Stimulated activated CD4-positive, alpha-beta T cell treated with anti-CD3 and anti-CD28 coated beads, TNF-alpha, amount 100 ng/mL, for 4 hours (primary cell): ENCODE measurements around the gene ST6GALNAC1.

ENCODE experiments used
- DNase-seq, 3 experiments: peaks; one replicate each; pipeline ENCODE4 v3.0.0-alpha.2; 2020; ENCODE audit warnings: low read depth in 3 of 3

The ST6GALNAC1 gene, protein sequence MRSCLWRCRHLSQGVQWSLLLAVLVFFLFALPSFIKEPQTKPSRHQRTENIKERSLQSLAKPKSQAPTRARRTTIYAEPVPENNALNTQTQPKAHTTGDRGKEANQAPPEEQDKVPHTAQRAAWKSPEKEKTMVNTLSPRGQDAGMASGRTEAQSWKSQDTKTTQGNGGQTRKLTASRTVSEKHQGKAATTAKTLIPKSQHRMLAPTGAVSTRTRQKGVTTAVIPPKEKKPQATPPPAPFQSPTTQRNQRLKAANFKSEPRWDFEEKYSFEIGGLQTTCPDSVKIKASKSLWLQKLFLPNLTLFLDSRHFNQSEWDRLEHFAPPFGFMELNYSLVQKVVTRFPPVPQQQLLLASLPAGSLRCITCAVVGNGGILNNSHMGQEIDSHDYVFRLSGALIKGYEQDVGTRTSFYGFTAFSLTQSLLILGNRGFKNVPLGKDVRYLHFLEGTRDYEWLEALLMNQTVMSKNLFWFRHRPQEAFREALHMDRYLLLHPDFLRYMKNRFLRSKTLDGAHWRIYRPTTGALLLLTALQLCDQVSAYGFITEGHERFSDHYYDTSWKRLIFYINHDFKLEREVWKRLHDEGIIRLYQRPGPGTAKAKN

DNA sequence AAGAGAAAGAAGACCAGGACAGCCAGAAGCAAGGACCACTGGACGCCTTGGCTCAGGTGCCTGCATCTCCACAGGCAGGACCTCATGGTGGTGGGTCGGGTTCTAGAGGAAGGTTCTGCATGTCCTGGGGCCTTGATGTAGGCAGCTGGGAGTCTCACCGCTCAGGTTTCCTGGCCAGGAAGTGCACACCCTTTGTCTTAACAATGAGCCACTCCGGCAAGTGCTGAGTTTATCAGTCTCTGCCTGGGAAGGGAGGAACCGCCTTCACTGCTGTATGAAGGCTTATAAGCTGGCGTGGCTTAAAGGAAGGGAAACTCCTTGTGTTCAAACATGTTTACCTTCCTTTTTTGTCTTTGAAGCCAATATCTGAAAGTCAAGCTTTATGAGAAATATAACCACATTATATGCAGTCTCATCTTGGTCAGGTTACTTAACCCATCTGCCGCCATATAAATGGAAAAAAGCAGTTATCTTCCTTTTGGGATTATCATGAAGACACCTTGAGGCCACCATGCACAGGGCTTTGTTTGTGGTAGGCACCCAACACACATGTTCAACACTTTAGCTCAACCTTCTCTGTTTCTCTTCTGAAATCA, at the start of gene ST6GALNAC1:
TSS of gene ST6GALNAC1 (minus strand) at position 205 of the 596 bp plus-strand sequence. CDS start at position 86, 119 bp downstream.
- peak in 1 of 3 experiments; percentile 15 for DNase-seq

DNA sequence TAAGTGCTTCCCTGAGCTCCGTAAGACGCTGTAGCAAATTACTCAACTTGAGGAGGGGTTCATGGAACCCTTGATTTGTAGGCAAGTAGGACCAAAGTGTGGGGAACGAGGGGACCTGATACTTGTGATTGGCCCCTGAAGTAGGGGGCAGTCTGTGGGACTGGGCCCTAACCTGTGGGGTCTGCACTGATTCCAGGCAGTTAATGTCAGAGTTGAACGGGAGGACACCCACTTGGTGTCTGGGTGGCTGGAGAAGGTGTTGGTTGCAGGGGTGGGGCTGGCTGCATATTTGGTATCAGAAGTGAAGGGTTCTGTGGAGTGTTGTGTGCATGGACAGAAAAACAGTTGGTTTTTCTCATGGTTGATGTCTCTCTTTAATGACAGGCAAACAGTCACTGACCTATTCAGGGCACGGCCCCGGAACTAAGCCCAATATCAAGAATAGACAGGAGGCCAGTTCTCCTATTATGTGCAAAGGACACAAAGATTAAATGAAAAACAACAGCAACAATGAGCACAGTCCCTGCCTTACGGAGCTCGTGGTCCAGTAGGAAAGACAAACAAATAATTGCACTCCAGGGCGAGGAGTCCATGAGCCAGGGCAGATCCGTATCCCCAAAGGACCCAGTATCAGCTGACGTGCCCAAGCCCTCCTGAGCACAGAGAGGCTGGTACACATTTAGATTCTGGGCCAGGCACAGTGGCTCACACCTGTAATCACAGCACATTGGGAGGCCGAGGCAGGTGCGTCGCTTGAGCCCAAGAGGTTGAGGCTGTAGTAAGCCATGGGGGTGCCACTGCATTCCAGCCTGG, 48.0 kb upstream of the ST6GALNAC1 start:
- DNase-seq: no peak

DNA sequence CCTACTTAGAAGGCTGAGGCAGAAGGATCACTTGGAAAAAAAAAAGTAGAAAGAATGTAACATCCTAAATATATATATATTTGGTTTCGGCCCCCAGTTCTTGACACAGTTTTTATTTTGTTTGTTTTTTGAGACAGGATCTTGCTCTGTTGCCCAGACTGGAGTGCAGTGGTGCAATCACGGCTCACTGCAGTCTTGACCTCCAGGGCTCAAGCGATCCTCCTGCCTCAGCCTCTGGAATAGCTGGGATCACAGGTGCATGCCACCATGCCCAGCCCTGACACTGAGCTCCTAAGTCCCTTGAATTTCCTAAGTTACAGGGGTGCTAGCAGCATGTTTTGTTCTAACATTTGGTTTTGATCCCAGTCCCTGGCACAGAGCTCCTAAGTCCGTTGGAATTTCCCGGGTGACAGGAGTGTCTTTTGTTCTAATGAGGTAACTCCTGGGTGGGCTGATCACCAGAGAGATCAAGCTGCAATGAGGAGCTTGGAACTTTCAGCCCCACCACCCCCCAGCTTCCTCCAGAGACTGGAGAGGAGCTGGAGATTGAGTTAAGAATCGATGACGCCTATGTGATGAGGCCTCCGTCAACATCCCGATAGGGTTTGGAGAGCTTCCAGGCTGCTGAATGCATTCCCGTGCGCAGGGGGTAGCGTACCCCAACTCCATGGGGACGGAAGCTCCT, 47.2 kb upstream of the ST6GALNAC1 start:
- no peak for DNase-seq

DNA sequence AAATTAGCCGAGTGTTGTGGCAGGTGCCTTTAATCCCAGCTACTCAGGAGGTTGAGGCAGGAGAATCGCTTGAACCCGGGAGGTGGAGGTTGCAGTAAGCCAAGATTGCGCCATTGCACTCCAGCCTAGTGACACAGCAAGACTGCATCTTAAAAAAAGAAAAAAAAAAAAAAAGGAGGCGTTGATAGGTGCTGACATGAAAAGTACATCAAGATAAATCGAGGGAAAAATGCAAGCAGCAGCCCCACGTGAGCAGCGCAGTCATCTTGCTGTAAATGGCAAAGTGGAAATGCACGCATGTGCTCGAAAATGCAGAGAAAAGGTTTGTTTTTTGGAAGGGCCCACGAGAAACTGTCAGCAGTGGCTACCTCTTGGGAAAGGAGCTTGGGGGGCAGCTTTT, 46.3 kb upstream of the ST6GALNAC1 start:
- DNase-seq: no peak

DNA sequence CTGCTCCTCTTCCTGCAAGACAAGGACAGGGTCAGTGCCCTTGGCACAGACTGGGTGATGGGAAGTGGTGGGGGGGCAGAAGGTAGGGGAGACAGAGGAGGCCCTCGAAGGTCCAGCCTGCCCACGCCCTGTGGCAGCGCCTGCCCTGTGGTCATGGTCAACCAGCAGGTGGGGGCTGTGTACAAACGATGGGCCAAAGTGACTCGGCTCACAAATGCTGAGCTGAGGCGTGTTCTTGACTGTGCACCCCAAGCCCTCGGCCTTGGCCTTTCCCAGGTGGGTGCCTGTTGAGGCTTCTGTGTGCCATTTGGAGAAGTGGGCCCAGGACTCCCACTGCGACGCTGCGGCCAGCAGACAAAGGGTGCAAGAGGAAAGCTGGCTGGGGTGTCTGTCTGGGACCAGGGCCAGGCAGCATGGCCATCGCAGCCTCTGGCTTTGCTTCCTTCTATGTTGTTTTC, 44.6 kb upstream of the ST6GALNAC1 start:
- DNase-seq: no peak

DNA sequence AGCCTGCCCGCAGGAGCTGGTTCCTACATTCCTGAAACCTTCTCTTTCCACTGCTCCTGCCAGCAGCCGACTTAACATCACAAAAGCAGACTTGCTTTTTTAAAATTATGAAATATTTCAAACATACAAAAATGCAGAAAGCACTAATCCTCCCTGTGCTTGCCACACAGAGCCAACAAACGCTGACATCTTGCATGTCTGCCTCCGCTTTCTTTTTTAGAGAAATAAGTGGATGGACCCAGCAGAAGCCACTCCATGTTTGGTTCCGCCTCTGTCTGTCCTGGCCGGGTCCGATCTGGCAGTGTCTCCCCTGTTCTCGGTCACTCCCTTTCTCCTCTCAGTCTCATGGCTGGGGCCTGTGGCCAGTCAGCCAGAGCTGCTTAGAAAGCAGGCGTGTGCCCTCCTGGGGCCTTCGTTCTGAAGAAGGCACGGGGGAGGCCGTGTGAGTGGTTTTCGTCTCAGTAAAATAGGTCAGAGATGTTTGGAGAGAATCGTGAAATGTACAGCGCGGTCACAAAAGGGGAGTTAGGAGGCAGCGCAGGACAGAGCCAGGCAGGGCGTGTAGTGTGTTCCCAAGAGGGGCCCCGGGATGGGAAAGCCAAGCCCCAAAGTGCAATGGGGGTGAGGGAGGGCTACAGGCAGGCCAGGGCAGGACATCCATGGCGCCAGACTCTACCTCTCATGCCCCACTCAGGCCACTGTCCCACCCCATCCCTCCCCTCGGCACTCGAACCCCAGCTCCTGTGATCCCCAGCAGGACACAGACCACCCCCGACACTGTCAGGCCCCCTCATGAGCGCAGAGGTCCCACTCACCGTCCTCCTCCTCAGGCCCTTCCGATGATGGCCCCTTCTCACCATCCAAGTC, 44.0 kb upstream of the ST6GALNAC1 start:
- DNase-seq: no peak

DNA sequence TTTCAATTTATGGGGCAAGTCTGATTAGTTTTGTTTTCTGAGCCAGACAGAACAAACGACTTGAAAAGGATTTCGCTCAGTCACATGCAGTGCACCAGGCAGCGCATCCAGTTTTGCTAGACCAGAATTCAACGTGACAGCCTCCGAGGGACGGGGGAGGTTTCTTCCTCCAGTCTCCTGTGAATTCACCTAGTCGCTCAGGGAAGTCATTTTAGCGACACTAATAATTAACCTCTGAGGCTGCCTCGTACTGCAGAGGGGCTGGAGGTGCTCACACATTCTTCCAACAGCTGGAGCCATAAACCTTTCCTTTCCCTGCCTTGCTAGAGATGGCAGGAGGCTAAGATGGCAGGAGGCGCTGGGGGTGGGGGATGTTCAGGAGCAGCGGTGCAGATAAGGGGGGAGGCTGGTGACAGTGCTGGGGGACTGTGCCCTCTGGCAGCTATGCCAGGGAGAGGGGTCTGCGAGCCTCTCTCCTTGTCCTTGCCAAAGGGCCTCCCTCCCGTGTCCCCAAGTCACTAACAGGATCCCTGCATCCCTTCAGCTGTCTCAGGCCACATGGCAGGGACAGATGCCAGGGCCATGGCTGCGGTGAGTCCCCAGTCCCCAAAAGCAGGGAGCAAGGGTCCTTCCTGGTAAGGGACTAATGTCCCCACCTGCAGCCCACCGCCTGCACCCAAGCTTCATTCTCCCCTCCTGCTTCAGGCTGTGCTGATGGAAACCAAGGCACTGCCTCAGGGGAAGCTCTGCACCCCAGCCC, 43.2 kb upstream of the ST6GALNAC1 start:
- DNase-seq: no peak

DNA sequence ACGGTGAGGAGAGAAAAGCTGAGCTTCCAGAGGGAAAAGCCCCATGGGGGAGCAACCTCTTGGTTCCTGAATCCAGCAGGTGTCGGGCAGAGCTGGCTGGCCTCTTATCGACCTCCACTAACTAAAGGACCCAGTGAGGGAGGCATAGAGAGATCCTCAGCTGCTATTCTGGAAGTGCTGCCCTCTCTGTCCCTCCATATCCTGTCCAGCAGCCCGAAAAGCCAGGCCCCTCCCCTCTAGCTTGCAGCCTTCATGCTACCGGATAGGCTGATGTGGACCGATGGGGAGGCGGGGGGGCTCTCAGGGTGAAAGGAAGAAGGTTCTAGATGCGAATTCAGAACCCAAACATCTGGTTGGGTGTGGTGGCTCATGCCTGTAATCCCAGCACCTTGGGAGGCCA, 42.3 kb upstream of the ST6GALNAC1 start:
- DNase-seq: no peak

DNA sequence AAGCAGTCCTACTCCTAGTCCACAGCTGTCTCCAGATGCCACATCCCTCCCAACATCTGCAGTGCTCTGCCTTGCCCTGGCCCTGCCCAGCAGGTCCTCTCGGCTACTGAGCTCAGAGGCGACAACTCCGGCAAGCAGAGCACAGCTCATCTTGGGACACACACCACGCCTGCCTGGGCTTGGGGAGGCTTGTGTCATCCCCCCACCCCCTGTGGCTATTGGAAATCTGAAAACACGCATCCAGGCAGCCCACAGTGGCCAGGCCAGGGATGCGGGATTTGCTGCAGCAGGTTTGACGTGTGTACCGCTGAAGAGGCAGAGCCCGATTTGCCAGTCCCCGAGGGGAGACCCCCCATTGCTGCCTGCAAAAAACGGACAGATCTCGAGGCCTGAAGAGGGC, 41.8 kb upstream of the ST6GALNAC1 start:
- DNase-seq: no peak

DNA sequence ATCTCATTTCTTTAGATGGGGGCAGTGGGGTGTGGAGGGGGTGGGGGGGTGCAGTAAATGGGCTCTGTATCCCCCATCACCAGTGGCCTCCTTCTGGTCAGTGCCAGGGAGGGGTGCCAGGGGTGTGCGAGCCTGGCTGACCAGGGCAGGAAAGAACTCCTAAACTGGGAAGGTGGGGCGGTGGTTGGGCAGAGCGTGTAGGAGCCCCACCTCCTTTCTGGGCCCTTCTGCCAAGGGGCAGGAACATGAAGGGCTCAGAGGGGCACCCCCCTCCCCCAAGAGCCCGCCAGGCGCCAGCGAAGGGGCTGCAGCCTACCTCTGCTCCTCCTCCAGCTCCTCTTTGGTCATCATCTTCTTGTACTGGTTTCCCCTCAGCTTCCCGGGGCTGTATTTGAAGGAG, 41.2 kb upstream of the ST6GALNAC1 start:
- DNase-seq: no peak

DNA sequence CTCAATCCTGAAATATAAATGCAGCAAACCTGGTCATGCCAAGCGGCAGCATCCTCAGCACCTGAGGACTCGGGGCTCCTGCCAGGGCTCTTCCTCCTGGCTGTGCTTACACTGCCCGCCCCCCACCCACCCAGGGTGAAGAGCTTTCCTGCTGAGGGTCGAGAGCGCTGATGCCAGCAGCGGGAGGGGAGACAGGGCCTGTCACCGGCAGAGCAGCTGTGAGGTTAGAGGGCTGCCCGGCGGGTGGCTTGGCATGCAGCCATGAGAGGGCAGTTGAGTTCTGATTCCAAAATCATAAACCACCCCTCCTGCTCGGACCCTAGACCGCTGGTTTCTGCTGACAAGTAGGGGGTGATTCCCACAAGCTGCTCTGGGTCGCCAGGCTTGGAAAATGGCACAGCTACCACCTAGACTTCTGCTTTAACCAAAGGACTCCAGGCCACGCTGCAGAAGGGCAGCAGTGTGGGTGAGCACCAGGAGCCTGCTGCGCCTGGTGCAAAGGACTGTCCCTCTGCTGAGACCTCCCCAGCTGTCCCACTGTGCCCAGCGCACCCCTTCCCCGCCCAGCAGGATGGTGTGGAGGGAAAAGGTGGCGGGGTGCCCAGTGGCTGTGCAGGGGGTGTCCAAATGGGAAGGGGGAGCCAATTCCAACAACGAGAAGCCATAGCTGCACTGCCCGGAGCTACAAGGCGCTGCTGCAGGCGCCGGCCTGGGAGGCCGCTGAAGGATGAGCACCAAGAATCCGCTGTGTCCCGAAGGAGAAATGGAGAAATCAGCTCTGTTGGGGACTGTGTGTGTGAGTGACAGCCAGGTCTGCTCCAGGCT, 40.6 kb upstream of the ST6GALNAC1 start:
- DNase-seq: no peak

DNA sequence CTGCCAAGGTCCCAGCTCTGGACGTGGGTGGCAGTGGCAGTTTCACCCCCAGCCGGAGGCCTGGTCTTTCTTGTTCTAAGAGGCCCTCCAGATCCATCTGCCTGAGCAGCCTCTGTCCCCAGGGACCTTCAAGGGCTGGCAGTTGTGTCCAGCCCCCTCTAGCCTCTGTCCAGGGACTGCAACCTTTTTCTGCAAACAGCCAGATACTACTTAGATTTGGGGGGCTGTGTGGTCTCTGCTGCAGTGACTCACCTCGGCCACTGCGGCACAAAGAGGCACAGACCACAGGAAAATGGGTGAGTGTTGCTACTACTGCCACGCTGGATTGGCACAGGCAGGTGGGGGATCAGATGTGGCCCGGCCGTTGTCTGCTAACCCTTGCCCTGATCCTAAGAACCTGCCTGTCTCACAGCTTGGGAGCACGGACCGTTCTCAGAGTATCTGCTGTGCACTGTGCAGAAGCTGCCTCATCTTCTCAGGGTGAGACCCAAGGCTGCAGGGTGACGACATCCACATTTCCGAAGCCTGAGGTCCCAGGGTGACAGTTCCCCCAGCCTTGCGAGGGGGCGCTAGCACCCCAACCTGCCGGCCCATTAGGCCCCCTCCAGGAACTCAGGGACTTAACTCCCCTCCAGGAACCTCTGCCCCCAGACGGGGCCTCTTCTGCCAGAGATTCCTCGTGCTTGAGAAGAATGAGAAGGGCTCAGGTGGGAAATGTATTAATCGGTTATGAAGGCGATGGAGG, 39.6 kb upstream of the ST6GALNAC1 start:
- no peak for DNase-seq

DNA sequence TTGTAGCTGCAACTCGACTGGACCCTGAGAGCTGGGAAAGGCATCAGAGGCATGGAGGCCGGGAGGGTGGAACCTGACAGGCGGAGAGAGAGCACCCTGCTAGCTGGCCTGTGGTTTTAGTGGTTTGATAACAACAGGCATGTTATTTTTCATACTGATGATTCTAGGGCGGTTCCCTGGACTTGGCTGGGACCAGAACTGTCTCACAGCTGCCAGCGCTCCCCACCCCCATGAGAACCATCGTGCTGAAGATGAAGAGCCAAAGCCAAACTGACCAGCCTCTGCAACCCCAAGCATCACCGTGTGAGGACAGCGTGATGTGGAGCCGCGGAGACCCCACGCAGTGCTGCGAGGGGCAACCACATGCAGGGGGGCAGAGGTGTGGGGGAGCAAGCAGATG, 38.7 kb upstream of the ST6GALNAC1 start:
- DNase-seq: no peak

DNA sequence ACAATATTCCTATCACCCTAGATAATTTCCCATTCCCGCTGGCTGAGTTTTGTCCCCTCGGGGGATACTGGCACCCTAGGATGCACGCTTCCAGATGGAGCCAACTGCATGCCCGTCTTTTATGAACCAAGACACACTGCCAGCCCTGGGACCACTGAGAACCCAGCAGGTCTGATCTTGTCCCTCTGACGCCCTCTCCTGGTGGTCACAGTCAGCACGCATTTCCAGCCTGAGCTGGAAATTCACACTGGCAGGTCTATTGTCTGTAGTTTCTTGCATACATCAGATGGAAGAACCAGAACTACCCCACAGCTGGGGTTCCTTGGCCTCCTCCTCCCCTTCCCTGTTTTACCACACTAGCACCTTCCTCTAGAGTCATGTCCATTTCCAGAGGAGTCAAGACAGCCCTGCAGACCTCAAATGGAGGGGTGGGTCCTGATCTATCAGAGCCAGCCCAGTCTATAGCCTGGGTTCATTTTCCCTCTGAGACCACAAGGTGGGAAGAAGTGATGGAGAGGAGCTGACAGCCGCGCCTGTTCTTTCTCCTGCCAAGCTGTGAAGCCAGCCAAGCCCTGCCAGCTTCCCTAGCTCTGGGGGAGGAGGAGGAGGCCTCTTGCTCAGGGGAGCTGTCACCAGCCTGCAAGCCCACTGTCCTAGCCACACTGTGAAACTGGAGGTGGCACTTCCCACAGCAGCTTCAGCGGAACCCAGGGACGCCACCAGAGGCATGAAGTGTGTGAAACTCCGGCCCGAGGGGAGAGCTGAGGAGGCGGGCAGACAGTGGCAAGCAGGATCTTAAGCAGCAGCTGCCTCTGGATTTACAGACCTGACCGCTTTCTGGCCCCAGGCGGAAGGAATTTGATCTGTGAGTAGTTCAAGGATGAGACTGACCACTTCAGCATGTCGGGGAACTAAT, 37.9 kb upstream of the ST6GALNAC1 start:
- peak; percentile 15 to 45 (median 29) for DNase-seq

DNA sequence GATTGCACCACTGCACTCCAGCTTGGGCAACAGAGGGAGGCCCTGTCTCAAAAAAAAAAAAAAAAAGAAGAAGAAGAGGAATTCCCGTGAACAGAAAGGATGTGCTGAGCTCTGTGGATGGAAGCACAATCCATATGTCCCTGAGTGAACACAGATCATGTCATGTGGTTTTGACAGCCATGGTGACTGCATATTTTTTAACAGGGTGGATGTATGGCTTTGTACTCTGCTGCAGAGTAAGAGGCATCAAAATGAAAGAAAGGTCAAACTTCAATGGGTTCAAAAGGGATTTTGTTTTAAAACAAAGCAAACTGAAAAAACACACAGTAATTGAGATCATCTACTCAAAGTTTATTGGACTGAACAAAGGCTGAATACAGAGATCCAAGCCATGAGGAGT, 35.7 kb upstream of the ST6GALNAC1 start:
- DNase-seq: no peak

DNA sequence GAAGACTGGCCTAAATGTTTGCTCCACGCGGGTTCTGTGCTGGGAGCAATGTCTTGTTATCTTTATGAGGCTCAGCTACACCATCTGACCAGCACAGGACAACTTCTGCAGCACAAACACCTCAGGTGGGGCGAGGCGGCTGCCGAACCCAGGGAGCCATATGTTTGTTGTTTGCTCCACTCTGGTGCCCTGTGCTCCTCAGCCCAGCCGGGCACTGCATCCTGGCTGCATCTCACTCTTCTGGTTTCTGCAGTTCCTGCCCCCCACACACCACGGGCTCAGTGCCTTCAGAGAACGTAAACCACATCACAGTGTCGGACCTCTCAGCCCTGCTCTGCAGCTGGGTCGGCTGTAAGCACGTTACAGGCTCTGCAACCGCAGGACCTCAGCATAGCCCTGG, 34.8 kb upstream of the ST6GALNAC1 start:
- DNase-seq: no peak

DNA sequence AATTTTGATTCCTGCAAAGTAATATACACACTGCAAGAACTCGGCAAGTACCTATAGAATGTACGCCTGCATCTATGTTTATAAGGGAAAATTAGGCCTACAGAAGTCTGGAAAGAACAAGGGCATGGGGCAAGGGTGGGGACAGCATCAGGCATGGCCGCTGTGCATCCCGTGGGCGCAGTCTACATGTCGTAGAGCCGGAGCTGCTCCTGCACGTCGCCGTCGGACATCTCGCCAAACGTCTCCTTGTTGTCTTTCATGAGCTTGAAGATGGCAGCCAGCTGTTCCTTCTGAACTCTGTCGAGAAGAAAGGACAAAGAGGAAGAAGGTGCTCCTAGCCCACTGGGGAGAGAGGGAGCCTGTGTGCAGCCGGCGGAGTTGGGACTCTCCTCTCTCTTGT, 33.8 kb upstream of the ST6GALNAC1 start:
- no peak for DNase-seq
